IMR-90 (cell line): ENCODE measurements around the gene ATP2B1.

ENCODE experiments used
- BHLHE40 ChIP-seq: fragments of 150-350 bp; IDR thresholded peaks from 2 replicates; pipeline ENCODE4 v1.6.1; 2016; ENCODE audit warnings: mild to moderate bottlenecking, low read depth, low read length
- CEBPB ChIP-seq: IDR thresholded peaks from 2 replicates; pipeline ENCODE4 v1.6.1; 2012; ENCODE audit warnings: low read depth, low read length, improper control_type of control experiment
- CTCF ChIP-seq: conservative IDR thresholded peaks from 2 replicates; pipeline ENCODE4 v1.5.1; 2012; ENCODE audit warnings: mild to moderate bottlenecking, low read depth, low read length, improper control_type of control experiment
- FOS ChIP-seq: fragments of 150-350 bp; IDR thresholded peaks from 2 replicates; pipeline ENCODE4 v1.6.1; 2016; ENCODE audit warnings: low read depth, low read length
- MXI1 ChIP-seq: IDR thresholded peaks from 2 replicates; pipeline ENCODE4 v1.6.1; 2012; ENCODE audit warnings: low read depth, mild to moderate bottlenecking, low read length, moderate library complexity, borderline replicate concordance
- POLR2A ChIP-seq: IDR thresholded peaks from 2 replicates; pipeline ENCODE4 v1.6.1; 2012; ENCODE audit warnings: mild to moderate bottlenecking, low read depth, low read length
- RAD21 ChIP-seq: IDR thresholded peaks from 2 replicates; pipeline ENCODE4 v1.6.1; 2012; ENCODE audit warnings: low read length, improper control_type of control experiment
- RCOR1 ChIP-seq: IDR thresholded peaks from 2 replicates; pipeline ENCODE4 v1.6.1; 2012; ENCODE audit warnings: mild to moderate bottlenecking, low read length, improper control_type of control experiment; ENCODE audit not compliant: insufficient replicate concordance
- USF2 ChIP-seq: fragments of 150-350 bp; IDR thresholded peaks from 2 replicates; pipeline ENCODE4 v1.6.1; 2017; ENCODE audit warnings: mild to moderate bottlenecking, antibody characterized with exemption, low read length, low read depth

- TF ChIP-seq CTCF = no peak
- TF ChIP-seq RAD21 = no peak
- TF ChIP-seq POLR2A = no peak
- no peak for TF ChIP-seq CEBPB
- TF ChIP-seq FOS = no peak
- no peak for TF ChIP-seq RCOR1
- TF ChIP-seq BHLHE40 = no peak
- TF ChIP-seq USF2 = no peak
- TF ChIP-seq MXI1 = no peak
Measured at GRCh38 chr12:89657066-89657465, 51.6 kb downstream of the ATP2B1 start.
